ENCODE measurements around the gene EBF3.
"Not testable (repeated sequence)": the region's sequence is repeated elsewhere in the genome, so short reads cannot be mapped to it uniquely, and the experiment has no call there.

The EBF3 gene

GRCh38 chr10:129926066-129927055 lies 37.7 kb downstream of the EBF3 start:
- Mint-ChIP-seq H3K4me1 (peaks cover 6% of the 10 kb centered on the region), H3K36me3 (ENCODE audit: low read depth) (peaks cover 7% of the 10 kb centered on the region), H3K27ac (no peak overlapping the region), H3K9me3 (no peaks in the 10 kb centered on the region), H3K27me3 (ENCODE audit: low read depth) (peaks cover 4% of the 10 kb centered on the region), H3K4me3 (no peak overlapping the region)
- TF ChIP-seq CTCF (IDR thresholded peaks at IDR 0.05; ENCODE audit: unreplicated experiment in 3 of 3) = no peak

GRCh38 chr10:129924375-129925085 lies 39.5 kb downstream of the EBF3 start:
- no peaks in the 10 kb centered on the region for H3K9me3 Mint-ChIP-seq
- no peak overlapping the region for H3K27ac Mint-ChIP-seq
- TF ChIP-seq CTCF (IDR thresholded peaks at IDR 0.05; ENCODE audit: unreplicated experiment in 3 of 3) = no peak
- H3K4me1 Mint-ChIP-seq = peaks cover 6% of the 10 kb centered on the region
- peaks cover 7% of the 10 kb centered on the region for H3K27me3 Mint-ChIP-seq (ENCODE audit: low read depth)
- no peak overlapping the region for H3K4me3 Mint-ChIP-seq
- peaks cover 7% of the 10 kb centered on the region for H3K36me3 Mint-ChIP-seq (ENCODE audit: low read depth)

- Mint-ChIP-seq H3K27me3 (ENCODE audit: low read depth) (peaks cover 9% of the 10 kb centered on the region), H3K4me3 (no peak overlapping the region), H3K4me1 (no peaks in the 10 kb centered on the region), H3K9me3 (no peaks in the 10 kb centered on the region), H3K27ac (no peak overlapping the region), H3K36me3 (ENCODE audit: low read depth) (peaks cover 7% of the 10 kb centered on the region)
- no peak for TF ChIP-seq CTCF (IDR thresholded peaks at IDR 0.05; ENCODE audit: unreplicated experiment in 3 of 3)
These were observed 41.4 kb downstream of the EBF3 start for GRCh38 chr10:129922598-129923123.

GRCh38 chr10:129921801-129922597 lies 42.1 kb downstream of the EBF3 start:
- Mint-ChIP-seq H3K4me3 (no peak overlapping the region), H3K27ac (no peak overlapping the region), H3K27me3 (ENCODE audit: low read depth) (peaks cover 6% of the 10 kb centered on the region), H3K36me3 (ENCODE audit: low read depth) (peaks cover 7% of the 10 kb centered on the region), H3K9me3 (no peaks in the 10 kb centered on the region), H3K4me1 (no peaks in the 10 kb centered on the region)
- no peak for TF ChIP-seq CTCF (IDR thresholded peaks at IDR 0.05; ENCODE audit: unreplicated experiment in 3 of 3)

- H3K36me3 Mint-ChIP-seq (ENCODE audit: low read depth) = peaks cover 7% of the 10 kb centered on the region
- no peak overlapping the region for H3K27ac Mint-ChIP-seq
- TF ChIP-seq CTCF (IDR thresholded peaks at IDR 0.05; ENCODE audit: unreplicated experiment in 3 of 3) = no peak
- H3K27me3 Mint-ChIP-seq (ENCODE audit: low read depth) = peaks cover 12% of the 10 kb centered on the region
- H3K4me3 Mint-ChIP-seq = no peak overlapping the region
- no peaks in the 10 kb centered on the region for H3K9me3 Mint-ChIP-seq
- H3K4me1 Mint-ChIP-seq = peaks cover 4% of the 10 kb centered on the region
These were observed 42.9 kb downstream of the EBF3 start for GRCh38 chr10:129921065-129921670.

GRCh38 chr10:129920187-129920586 lies 43.9 kb downstream of the EBF3 start:
- H3K27me3 Mint-ChIP-seq (ENCODE audit: low read depth) = peaks cover 12% of the 10 kb centered on the region
- H3K27ac Mint-ChIP-seq; H3K9me3 Mint-ChIP-seq; H3K4me3 Mint-ChIP-seq; H3K36me3 Mint-ChIP-seq (ENCODE audit: low read depth); H3K4me1 Mint-ChIP-seq: not testable (repeated sequence)

All from nephron (organoid).